GM21786 (cell line): ENCODE measurements around the gene ZNF222.
A peak's percentile ranks its signal among the peaks of the same experiment; 100 is the strongest.

Experiments
- ATAC-seq: cut with Tn5 transposase; IDR thresholded peaks from one replicate; pipeline ENCODE4 v1.9.1; 2021; ENCODE audit not compliant: unreplicated experiment

Gene ZNF222

GRCh38 chr19:44025217-44025936, at the start of gene ZNF222:
Gene ZNF222 (plus strand): TSS chr19:44025379. CDS start chr19:44025437, 58 bp downstream.
- peak; percentile 77 for ATAC-seq

- no peak for ATAC-seq
These were observed 48.4 kb upstream of the ZNF222 start for GRCh38 chr19:43976732-43977131.

DNA sequence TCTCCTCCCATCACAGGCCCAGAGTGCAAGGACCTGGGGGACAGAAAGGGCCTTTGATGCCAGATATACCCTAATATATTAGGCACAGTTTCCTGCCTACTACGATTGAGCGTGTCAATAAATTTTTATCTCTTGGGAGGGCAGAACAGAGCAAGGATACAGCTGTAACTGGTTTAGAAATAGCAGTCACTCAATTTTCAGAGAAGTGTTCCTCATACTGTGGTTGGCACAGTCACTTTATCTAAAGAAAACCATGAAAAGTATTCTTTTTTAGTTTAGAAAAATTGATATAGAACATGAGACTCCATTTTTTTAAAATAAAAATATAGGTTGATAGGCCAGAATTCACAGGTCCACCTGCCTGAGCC, 41.7 kb upstream of the ZNF222 start:
- no peak for ATAC-seq

GRCh38 chr19:43983912-43984686, 41.1 kb upstream of the ZNF222 start, which contains the start of gene ZNF155:
Gene ZNF155 (plus strand): TSS chr19:43984188. CDS start chr19:43988544, 4,356 bp downstream.
- peak; percentile 78 for ATAC-seq

DNA sequence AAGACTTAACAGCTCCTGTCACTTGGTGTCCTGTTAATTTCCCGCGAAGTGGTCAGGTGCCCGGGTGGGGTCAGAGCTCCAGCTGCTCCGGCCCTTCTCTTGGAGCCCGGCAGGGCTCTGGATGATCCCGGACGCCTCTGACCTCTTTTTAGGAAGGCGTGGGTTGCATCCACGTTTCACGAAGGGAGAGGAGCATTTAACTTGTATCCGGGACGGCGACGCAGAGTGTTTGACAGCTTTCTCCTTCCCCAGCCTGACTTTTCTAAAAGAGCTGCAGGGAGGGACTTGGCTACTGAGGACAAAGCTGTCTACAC, 40.5 kb upstream of the ZNF222 start:
- no peak for ATAC-seq

GRCh38 chr19:43997631-43998290, 27.4 kb upstream of the ZNF222 start:
- no peak for ATAC-seq

DNA sequence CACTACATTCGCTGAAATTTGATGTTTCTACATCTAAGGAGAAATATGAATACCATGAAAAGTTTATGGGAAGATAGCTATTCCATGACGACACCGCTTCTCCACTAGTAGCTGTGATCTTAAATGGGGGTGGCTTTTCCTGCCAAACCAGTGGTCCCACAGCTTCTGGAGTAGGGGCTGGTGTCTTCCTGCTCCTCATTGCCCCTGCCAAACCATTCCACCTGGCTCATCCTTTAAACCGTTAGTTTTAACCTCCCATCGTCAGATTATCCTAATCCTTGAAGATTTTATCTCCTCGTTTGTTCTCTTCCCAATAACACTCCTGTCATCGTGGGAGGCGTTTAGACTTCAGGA, 23.0 kb upstream of the ZNF222 start:
- ATAC-seq = no peak

- ATAC-seq = peak; percentile 95
These were observed 22.4 kb upstream of the ZNF222 start, which contains the start of gene ZNF230 for GRCh38 chr19:44002566-44003460. Gene ZNF230 (plus strand): TSS chr19:44002957. CDS start chr19:44007079, 4,122 bp downstream.

DNA sequence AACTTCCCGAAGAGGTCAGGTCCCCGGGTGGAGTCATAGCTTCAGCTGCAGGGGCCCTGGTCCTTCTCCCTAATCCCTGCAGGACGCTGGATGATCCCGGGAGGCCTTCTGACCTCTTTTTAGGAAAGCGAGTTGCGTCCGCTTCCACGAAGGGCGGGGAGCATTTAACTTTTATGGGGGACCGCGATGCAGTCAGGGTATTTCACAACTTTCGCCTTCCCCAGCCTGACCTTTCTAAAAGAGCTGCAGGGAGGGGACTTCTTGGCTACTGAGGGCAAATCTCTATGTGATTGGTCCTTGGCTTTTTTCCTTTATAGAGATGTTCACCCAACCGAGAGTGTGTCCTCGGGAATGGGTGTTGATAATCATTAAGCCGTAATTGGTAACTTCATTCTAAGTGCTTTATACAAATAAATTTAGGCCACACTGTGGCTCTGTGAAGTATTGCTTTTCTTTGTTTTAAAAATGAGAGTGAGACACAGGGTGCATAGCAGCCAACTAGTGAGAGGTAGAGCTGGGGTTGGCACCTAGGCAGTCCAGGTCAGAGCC, 21.6 kb upstream of the ZNF222 start:
- ATAC-seq = no peak

DNA sequence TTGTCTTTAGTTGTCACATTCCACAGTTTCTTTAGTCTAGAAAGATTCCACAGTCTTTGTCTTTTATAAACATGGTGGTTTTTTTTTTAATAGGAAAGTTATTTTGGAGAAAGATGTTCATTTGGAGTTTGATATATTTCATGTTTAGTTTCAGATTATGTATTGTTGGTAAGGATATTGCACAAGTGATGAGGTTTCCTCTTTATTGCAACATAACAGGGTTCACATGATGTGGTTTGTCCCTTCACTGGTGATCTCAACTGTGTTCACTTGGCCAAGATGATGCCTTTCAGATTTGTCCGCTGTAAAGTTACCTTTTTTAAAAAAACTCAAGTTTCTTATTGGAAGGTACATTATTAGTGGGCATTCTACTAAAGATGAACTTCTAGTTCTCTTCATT, 19.2 kb upstream of the ZNF222 start:
- ATAC-seq = no peak

- ATAC-seq = no peak
These were observed 17.7 kb upstream of the ZNF222 start for GRCh38 chr19:44007473-44007872.

DNA sequence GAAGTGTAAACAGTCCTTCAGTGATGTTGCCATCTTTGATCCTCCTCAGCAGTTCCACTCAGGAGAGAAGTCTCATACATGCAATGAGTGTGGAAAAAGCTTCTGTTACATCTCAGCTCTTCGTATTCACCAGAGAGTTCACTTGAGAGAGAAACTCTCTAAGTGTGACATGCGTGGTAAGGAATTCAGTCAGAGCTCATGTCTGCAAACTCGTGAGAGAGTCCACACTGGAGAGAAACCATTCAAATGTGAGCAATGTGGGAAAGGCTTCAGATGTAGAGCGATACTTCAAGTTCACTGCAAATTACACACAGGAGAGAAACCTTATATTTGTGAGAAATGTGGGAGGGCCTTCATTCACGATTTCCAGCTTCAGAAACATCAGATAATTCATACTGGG, 14.7 kb upstream of the ZNF222 start:
- ATAC-seq = no peak

DNA sequence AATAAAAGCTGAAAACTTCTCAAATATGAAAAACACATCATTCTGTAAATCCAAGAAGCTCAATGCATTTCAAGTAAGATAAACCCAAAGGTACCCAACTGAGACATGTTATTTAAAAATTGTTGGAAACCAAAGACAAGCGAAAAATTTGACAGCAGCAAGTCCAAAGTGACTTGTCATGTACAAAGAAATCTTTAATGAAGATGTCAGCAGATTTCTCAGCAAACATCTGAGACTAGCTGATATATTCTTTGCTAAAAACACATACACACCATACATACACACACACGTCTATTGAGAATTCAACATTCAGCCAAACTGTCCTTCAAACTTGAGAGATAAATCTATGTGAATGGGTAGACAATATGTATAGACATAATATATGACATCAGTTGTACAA, 5.7 kb upstream of the ZNF222 start:
- no peak for ATAC-seq

GRCh38 chr19:44021221-44021620, 4.0 kb upstream of the ZNF222 start:
- no peak for ATAC-seq

- ATAC-seq = no peak
These were observed 321 bp upstream of the ZNF222 start for GRCh38 chr19:44024900-44025216.

- ATAC-seq = no peak
These were observed 1.4 kb downstream of the ZNF222 start for GRCh38 chr19:44026622-44027021.

DNA sequence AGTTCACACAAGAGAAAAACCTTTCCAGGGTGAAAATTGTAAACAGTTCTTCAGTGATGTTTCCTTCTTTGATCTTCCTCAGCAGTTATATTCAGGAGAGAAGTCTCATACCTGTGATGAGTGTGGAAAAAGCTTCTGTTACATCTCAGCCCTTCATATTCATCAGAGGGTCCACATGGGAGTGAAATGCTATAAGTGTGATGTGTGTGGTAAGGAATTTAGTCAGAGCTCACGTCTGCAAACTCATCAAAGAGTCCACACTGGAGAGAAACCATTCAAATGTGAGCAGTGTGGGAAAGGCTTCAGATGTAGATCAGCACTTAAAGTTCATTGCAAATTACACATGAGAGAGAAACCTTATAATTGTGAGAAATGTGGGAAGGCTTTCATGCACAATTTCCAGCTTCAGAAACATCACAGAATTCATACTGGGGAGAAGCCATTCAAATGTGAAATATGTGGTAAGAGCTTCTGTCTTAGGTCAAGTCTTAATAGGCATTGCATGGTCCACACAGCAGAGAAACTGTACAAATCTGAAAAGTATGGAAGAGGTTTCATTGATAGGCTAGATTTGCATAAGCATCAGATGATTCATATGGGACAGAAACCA, 6.9 kb downstream of the ZNF222 start:
- no peak for ATAC-seq

DNA sequence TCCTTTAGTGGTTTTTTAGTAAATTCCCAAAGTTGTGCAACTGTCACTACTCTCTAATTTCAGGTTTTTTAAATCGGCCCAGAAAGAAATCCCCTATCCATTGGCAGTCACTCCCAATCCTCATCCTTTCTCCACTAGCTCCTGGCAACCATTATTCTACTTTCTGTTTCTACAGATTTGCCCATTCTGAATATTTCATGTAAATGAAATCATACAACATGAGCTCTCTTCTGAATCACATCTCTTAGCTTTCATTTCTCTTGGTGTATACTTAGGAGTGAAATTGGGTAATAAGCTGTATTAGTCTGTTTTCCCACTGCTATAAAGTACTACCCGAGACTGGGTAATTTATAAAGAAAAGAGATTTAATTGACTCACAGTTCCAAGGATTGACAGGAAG, 17.0 kb downstream of the ZNF222 start:
- no peak for ATAC-seq

DNA sequence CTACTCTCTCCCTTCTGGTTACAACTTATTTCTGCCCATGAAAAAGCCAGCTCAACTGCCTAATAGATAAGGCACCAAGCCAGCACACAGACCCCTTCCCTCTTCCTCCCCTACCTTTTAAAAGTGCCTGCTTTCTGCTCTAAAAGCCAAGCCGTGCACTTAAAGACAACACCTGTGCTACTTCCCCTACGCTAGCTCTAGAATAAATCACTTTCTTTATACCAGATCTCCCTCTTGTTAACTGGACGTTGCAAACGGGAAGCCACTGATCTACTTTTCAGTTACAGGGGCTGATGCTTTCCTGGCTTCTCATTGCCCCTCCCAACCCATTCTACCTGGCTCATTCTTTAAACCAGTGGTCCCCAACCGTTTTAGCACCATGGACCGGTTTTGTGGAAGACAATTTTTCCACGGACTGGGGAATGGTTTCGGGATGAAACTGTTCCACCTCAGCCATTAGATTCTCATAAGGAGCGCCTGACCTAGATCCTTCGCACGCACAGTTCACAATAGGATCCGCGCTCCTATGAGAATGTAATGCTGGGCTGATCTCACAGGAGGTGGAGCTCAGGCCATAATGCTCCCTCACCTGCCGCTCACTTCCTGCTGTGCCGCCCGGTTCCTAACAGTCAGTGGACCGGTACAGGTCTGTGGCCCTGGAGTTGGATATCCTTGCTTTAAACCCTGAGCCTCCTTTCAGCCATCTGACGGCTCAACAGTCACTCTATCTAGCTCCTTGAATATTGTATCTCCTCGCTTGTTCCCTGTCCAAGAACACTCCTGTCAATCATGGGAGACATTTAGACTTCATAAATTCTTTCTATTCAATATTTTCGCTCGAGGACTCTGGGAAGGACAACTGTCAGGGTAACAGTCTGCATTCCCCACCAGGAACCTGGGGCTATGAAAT, 25.8 kb downstream of the ZNF222 start:
- ATAC-seq = no peak
